ENCODE results near the gene PLIN1. TPM values are rescaled to one million over a fixed set of nuclear protein-coding genes. Genes with fewer than 3 reads are reported as not detected.

The PLIN1 gene
- total RNA-seq, 6 experiments from 2014 or later = 2.5 to 28.8 (median 18.6) TPM

- no peak for TF ChIP-seq POLR2A (IDR thresholded peaks at IDR 0.05)
- TF ChIP-seq, protein P1, sequence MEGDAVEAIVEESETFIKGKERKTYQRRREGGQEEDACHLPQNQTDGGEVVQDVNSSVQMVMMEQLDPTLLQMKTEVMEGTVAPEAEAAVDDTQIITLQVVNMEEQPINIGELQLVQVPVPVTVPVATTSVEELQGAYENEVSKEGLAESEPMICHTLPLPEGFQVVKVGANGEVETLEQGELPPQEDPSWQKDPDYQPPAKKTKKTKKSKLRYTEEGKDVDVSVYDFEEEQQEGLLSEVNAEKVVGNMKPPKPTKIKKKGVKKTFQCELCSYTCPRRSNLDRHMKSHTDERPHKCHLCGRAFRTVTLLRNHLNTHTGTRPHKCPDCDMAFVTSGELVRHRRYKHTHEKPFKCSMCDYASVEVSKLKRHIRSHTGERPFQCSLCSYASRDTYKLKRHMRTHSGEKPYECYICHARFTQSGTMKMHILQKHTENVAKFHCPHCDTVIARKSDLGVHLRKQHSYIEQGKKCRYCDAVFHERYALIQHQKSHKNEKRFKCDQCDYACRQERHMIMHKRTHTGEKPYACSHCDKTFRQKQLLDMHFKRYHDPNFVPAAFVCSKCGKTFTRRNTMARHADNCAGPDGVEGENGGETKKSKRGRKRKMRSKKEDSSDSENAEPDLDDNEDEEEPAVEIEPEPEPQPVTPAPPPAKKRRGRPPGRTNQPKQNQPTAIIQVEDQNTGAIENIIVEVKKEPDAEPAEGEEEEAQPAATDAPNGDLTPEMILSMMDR (IDR thresholded peaks at IDR 0.05) = no peak
- DNase-seq = no peak
Observed at GRCh38 chr15:89654301-89654761, 24.8 kb downstream of the PLIN1 start.

DNA sequence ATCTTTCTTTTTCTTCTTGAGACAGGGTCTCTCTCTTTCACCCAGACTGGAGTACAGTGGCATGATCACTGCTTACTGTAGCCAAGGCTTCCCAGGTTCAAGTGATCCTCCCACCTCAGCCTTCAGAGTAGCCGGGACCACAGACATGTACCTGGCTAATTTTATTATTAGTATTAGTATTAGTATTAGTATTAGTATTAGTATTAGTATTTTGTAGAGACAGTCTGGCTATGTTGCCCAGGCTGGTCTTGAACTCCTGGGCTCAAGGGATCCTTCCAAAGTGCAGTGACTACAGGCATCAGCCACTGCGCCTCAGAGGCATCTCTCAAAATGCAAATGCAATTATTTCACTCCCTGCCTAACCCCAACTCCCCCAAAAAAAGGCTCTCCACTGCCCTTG, 25.6 kb downstream of the PLIN1 start:
- Histone ChIP-seq H3K9me3 (no peaks in the 10 kb centered on the region), H3K4me1 (peaks cover 0 to 9% (median 0%) of the 10 kb centered on the region in 4 donors), H3K4me3 (no peak overlapping the region), H3K27me3 (no peaks in the 10 kb centered on the region), H3K36me3 (no peaks in the 10 kb centered on the region), H3K27ac (no peak overlapping the region)
- 100% methylated on average over 2 of the region's 2 CpGs for WGBS (ENCODE audit: insufficient coverage, low coverage, low lambda C conversion rate, missing lambda C conversion rate)
- ATAC-seq = no peak
- no peak for DNase-seq
- intact Hi-C loops (cut with DNase I) = no loop called here
- no peak for TF ChIP-seq POLR2A (IDR thresholded peaks at IDR 0.05)
- TF ChIP-seq, protein P1 (IDR thresholded peaks at IDR 0.05) = no peak

More at GRCh38 chr15:89654301-89654761, 24.8 kb downstream of the PLIN1 start:
- Histone ChIP-seq H3K4me1 (peaks cover 0 to 9% (median 0%) of the 10 kb centered on the region in 4 donors), H3K27me3 (no peaks in the 10 kb centered on the region), H3K27ac (no peak overlapping the region), H3K4me3 (peak overlapping the region; percentile 48 to 53 (median 48)), H3K36me3 (no peaks in the 10 kb centered on the region), H3K9me3 (no peaks in the 10 kb centered on the region)
- intact Hi-C loops (cut with DNase I) = no loop called here
- ATAC-seq = no peak
- WGBS (ENCODE audit: insufficient coverage, low coverage, low lambda C conversion rate, missing lambda C conversion rate) = 50% methylated on average over 6 of the region's 14 CpGs

DNA sequence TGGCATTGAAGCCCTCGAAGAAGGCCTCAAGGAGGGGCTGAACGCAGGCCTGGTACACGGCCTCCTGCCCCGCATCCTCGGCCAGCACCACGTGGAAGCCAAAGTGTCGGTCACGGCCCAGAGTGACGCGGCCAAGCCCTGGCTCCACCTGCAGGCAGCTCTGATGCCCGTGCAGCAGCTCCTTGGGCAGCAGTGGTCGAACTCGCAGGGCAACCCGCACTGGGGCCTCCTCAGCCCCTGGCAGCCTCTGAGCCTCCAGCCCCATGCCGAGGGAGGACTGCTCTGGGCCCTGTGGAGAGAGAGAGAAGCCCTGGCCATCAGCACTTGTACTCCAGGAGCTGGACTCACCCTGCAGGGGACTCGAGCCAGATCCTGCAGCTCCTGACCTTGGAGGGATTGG, 26.5 kb downstream of the PLIN1 start:
- peaks cover 0 to 9% (median 0%) of the 10 kb centered on the region in 4 donors for H3K4me1 ChIP-seq
- no peak for DNase-seq

DNA sequence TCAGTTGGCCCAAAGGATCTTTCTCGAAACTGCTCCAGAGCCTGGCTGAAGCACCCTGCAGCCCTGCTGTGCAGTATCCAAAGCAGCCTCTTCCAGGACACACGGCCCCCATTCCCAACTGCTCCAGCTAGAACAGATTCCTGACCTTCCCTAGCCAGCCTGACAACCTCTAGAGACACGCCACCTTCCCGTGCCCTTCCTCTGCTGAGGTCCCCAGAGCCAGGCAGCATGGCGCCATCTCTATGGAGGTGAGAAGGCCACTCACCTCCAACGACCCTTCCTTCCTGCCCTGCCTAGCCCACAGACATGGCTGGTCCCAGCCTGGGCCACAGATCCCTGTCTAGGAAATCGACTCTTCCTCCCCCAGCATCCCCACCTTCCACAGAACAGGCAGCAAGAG, 27.0 kb downstream of the PLIN1 start:
- ATAC-seq (no peak), DNase-seq (no peak)
- Histone ChIP-seq H3K27ac (no peak overlapping the region), H3K4me1 (peaks cover 0 to 9% (median 0%) of the 10 kb centered on the region in 4 donors), H3K27me3 (no peaks in the 10 kb centered on the region), H3K4me3 (no peak overlapping the region), H3K36me3 (no peaks in the 10 kb centered on the region), H3K9me3 (no peaks in the 10 kb centered on the region)
- intact Hi-C loops (cut with DNase I) = no loop called here
- TF ChIP-seq, protein P1 (IDR thresholded peaks at IDR 0.05) = no peak
- no peak for TF ChIP-seq POLR2A (IDR thresholded peaks at IDR 0.05)
- 81% methylated on average over 4 of the region's 7 CpGs for whole genome bisulfite sequencing (ENCODE audit: insufficient coverage, low coverage, low lambda C conversion rate, missing lambda C conversion rate)

More for the DNA sequence above, 26.5 kb downstream of the PLIN1 start:
- no peaks in the 10 kb centered on the region for H3K9me3 ChIP-seq
- WGBS (ENCODE audit: insufficient coverage, low coverage, low lambda C conversion rate, missing lambda C conversion rate) = 65% methylated on average over 6 of the region's 16 CpGs
- no peaks in the 10 kb centered on the region for H3K27me3 ChIP-seq
- intact Hi-C loops (cut with DNase I) = no loop called here
- no peak overlapping the region for H3K4me3 ChIP-seq
- H3K27ac ChIP-seq = no peak overlapping the region
- TF ChIP-seq, protein P1 (IDR thresholded peaks at IDR 0.05) = no peak
- no peak for TF ChIP-seq POLR2A (IDR thresholded peaks at IDR 0.05)
- no peak for ATAC-seq
- H3K36me3 ChIP-seq = no peaks in the 10 kb centered on the region

GRCh38 chr15:89649716-89650115, 29.5 kb downstream of the PLIN1 start:
- WGBS (ENCODE audit: insufficient coverage, low coverage, low lambda C conversion rate, missing lambda C conversion rate) = no CpG with 5 or more reads among the region's 15 CpGs
- H3K27ac ChIP-seq = no peak overlapping the region
- H3K4me3 ChIP-seq = no peak overlapping the region
- H3K27me3 ChIP-seq = no peaks in the 10 kb centered on the region
- DNase-seq (no peak), ATAC-seq (no peak)
- intact Hi-C loops (cut with DNase I) = no loop called here
- H3K4me1 ChIP-seq = peaks cover 0 to 3% (median 0%) of the 10 kb centered on the region in 4 donors
- no peaks in the 10 kb centered on the region for H3K9me3 ChIP-seq
- H3K36me3 ChIP-seq = no peaks in the 10 kb centered on the region
- TF ChIP-seq, protein P1 (IDR thresholded peaks at IDR 0.05) = no peak
- TF ChIP-seq POLR2A (IDR thresholded peaks at IDR 0.05) = no peak
